Ureter (tissue), 1 donor: Measurements from ENCODE around the gene CHERP. TPM values are rescaled to one million over a fixed set of nuclear protein-coding genes. Genes with fewer than 3 reads are reported as not detected.
"Not testable (repeated sequence)": the region's sequence is repeated elsewhere in the genome, so short reads cannot be mapped to it uniquely, and the experiment has no call there.

Experiments
- DNase-seq: peaks from one replicate; pipeline ENCODE4 v3.0.0-alpha.2; 2020; ENCODE audit warnings: low spot score
- total RNA-seq: library from RNA; stranded (reverse); gene quantifications from one replicate; pipeline ENCODE4 v1.2.4, GENCODE V29; 2023
- donor health status: DM: yes; HTN: yes; CAD: no.

The CHERP gene
- total RNA-seq, 1 donor from 2014 or later = 56.9 TPM

DNA sequence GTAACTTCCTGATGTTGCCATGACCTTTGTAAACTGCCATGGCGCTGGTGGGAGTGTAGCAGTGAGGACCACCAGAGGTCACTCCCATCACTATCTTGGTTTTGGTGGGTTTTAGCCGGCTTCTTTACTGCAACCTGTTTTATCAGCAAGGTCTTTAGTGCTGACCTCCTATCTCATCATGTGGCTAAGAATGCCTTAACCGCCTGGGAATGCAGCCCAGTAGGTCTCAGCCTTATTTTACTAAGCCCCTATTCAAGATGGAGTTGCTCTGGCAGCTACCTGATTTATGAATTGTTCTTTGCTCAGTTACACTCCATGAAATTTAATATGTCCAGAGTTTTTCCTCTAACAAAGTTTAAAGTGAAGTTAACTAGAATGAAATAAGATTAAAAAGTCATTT, 65.8 kb downstream of the CHERP start:
- no peak for DNase-seq

DNA sequence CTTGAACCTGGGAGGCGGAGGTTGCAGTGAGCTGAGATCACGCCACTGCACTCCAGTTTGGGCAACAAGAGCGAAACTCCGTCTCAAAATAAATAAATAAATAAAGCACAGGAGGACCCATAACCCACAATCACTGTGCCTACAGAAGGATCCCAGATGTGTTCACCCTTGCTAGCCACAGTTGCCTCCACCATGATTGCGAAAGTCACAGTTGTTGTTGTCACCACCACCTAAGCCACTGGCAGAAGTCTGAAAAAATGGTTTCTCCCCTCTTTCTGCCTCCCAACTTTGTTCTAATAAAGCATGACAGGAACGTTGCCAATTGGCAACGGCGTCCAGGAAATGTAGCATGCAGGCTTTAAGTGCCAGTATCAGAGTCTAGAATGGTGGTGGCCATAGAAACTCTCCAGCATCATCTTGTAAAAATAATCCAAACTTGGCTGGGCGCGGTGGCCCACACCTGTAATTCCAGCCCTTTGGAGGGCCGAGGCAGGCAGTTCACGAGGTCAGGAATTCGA, 68.3 kb downstream of the CHERP start:
- no peak for DNase-seq

DNA sequence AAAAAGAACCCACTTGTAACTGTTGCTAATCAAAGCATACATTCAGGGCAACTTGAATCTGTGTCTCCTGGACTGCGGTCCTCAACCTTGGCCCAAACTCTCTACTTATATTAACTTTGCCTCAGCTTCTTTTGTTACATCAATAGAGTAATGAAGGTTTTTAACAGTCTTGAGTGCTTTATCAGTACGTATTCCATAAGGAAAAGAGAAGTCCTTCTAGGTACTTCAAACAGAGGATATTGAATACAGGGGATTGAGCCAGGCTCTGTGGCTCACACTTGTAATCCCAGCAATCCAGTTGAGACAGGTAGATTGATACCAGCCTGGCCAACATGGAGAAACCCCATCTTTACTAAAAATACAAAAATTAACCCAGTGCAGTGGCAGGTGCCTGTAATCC, 69.2 kb downstream of the CHERP start:
- DNase-seq = no peak

DNA sequence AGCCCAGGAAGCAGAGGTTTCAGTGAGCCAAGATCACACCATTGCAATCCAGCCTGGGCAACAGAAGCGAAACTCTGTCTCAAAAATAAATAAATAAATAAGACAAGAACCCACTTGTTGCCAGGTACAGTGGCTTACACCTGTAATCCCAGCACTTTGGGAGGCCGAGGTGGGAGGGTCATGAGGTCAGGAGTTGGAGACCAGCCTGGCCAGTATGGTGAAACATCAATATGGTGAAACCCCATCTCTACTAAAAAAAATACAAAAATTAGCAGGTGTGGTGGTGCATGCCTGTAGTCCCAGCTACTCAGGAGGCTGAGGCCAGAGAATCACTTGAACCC, 69.7 kb downstream of the CHERP start:
- not testable (repeated sequence) for DNase-seq

DNA sequence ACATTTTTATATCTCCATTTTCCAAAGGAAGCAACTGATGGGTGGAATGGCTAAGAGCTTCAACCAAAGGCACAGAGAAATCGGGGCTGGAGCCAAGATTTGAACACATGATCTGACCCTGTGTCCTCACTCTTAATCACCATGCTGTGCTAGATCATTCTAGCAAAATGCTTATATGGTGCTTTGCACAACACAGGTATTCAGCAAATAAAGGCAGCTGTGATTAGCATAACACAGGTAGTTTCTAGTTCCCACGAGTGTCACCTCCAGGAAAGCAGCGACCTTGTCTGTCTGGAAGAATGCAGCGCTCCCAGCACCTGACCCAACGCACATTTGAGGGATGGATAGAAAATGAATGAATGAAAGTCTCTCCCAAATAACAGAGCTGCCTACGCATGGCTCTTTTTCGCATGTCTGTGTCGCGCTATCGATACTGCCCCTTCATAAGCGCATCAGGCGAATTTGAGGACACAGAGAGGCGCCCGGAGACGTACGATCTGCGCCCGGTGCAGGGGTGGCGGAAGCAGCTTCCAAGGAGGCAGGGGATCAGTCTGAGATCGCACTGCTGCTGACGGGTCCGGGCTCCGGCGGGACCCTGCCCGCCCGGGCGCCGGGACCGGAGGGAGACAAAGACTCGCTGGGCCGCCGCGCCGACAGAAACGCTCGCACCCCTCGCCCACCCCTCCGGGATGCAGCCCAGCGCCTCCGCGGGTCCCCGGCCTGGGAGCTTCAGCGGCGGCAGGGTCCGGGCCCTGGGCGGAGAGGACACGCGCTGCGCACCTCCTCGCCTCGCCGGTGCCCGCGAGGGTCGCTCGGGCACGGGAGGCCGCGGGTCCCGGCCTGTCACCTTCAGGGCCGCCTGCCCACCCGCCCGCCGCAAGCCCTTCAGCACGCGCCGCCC, 71.1 kb downstream of the CHERP start:
- DNase-seq = no peak

DNA sequence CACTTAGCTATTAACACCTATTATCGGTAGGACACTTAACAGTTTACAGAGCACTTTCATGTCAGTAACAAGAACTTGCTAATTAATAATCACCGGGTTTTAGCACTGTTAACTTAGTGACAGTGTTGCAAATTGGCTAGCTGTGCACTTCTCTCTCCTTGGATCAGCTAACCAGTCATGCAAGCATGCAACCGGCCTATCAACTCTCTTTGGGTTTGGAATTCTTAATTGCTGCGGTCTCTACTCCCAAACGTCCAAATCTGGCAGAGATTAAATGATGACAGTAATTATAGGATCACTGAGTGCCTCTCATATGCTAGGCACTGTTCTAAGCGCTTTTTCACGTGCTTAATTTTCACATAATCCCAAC, 71.7 kb downstream of the CHERP start:
- DNase-seq = no peak

Other genes with a start within 250 kb of the CHERP start
- 56.1 TPM for gene KLF2, start 217.6 kb downstream of the CHERP start, total RNA-seq
- gene EPS15L1, start 70.5 kb downstream of the CHERP start, total RNA-seq = 51.9 TPM
- not detected for gene CALR3, start 46.3 kb downstream of the CHERP start, total RNA-seq
- gene C19orf44, start 46.0 kb downstream of the CHERP start, total RNA-seq = 5.2 TPM
- gene SLC35E1, start 30.0 kb upstream of the CHERP start, total RNA-seq = 62.3 TPM
- gene MED26, start 85.8 kb upstream of the CHERP start, total RNA-seq = 14.1 TPM
- 117 TPM for gene SMIM7, start 117.7 kb upstream of the CHERP start, total RNA-seq
- 3.2 TPM for gene TMEM38A, start 118.7 kb upstream of the CHERP start, total RNA-seq
- 2.2 TPM for gene NWD1, start 177.4 kb upstream of the CHERP start, total RNA-seq